OCI-LY1 (cell line): Measurements from ENCODE around the gene GNG7.
"Not testable (repeated sequence)": the region's sequence is repeated elsewhere in the genome, so short reads cannot be mapped to it uniquely, and the experiment has no call there.

ENCODE experiments used
- H2AFZ ChIP-seq: fragments of 200-600 bp; sonication (generic), shearing (Covaris generic); 2 replicates; pipeline ENCODE4 v1.6.0; 2014; ENCODE audit warnings: antibody characterized with exemption, mild to moderate bottlenecking, low read length
- H3F3A ChIP-seq: fragments of 200-600 bp; sonication (generic), shearing (Covaris generic); 2 replicates; pipeline ENCODE4 v1.6.0; 2014; ENCODE audit warnings: mild to moderate bottlenecking, antibody characterized with exemption, low read length, moderate library complexity; ENCODE audit not compliant: insufficient read depth
- H3K27ac ChIP-seq: fragments of 200-600 bp; sonication (generic); 2 replicates; pipeline ENCODE4 v1.5.1; 2014; ENCODE audit warnings: low read length, mixed run types, mild to moderate bottlenecking, low read depth; ENCODE audit not compliant: poor library complexity, severe bottlenecking
- H3K27me3 ChIP-seq: fragments of 200-600 bp; sonication (generic); 2 replicates; pipeline ENCODE4 v1.6.0; 2014; ENCODE audit warnings: antibody characterized with exemption, mild to moderate bottlenecking, low read length, moderate library complexity; ENCODE audit not compliant: insufficient read depth
- H3K36me3 ChIP-seq: fragments of 200-600 bp; sonication (generic); 2 replicates; pipeline ENCODE4 v1.6.1; 2014; ENCODE audit warnings: mild to moderate bottlenecking, antibody characterized with exemption, low read length, moderate library complexity, mixed read lengths; ENCODE audit not compliant: insufficient read depth
- H3K4me1 ChIP-seq: fragments of 200-600 bp; sonication (generic); 2 replicates; pipeline ENCODE4 v1.5.1; 2014; ENCODE audit warnings: mild to moderate bottlenecking, low read length, moderate library complexity; ENCODE audit not compliant: insufficient read depth, severe bottlenecking
- H3K4me2 ChIP-seq: fragments of 200-600 bp; sonication (generic), shearing (Covaris generic); 2 replicates; pipeline ENCODE4 v1.6.1; 2014; ENCODE audit warnings: low read length
- H3K4me3 ChIP-seq: fragments of 200-600 bp; sonication (generic); 2 replicates; pipeline ENCODE4 v1.5.1; 2014; ENCODE audit warnings: low read length, low read depth, mild to moderate bottlenecking, mixed read lengths; ENCODE audit not compliant: poor library complexity, severe bottlenecking
- H3K79me2 ChIP-seq: fragments of 200-600 bp; shearing (Covaris generic); 2 replicates; pipeline ENCODE4 v1.6.1; 2016; ENCODE audit warnings: mixed run types, low read length, mixed read lengths; ENCODE audit not compliant: insufficient read depth
- H3K9ac ChIP-seq: fragments of 200-600 bp; sonication (generic), shearing (Covaris generic); 2 replicates; pipeline ENCODE4 v1.6.1; 2014; ENCODE audit warnings: mild to moderate bottlenecking, low read length, mixed read lengths
- H3K9me2 ChIP-seq: fragments of 200-600 bp; sonication (generic), shearing (Covaris generic); 2 replicates; pipeline ENCODE4 v1.6.1; 2014; ENCODE audit warnings: low read depth, mild to moderate bottlenecking, low read length, mixed read lengths
- H3K9me3 ChIP-seq: fragments of 200-600 bp; shearing (Covaris generic); 2 replicates; pipeline ENCODE4 v1.6.1; 2014; ENCODE audit warnings: low read length, mixed read lengths
- H4K20me1 ChIP-seq: fragments of 200-600 bp; sonication (generic), shearing (Covaris generic); 2 replicates; pipeline ENCODE4 v1.6.0; 2016; ENCODE audit warnings: mild to moderate bottlenecking, low read length; ENCODE audit not compliant: insufficient read depth
- CTCF ChIP-seq: fragments of 200-600 bp; sonication (generic), shearing (Covaris generic); IDR thresholded peaks from 2 replicates; pipeline ENCODE4 v1.5.1; 2017; ENCODE audit warnings: mild to moderate bottlenecking, antibody characterized with exemption, low read length, moderate library complexity, mixed read lengths
- EZH2 ChIP-seq: fragments of 200-600 bp; sonication (generic), shearing (Covaris generic); IDR thresholded peaks from 2 replicates; pipeline ENCODE4 v1.8.0; 2017; ENCODE audit warnings: borderline replicate concordance, mixed run types, mild to moderate bottlenecking, antibody characterized with exemption, low read length, moderate library complexity, mixed read lengths

GNG7 gene

GRCh38 chr19:2567580-2567979 lies 134.9 kb downstream of the GNG7 start:
- H3K4me3 ChIP-seq: no peak overlapping the region
- H2AFZ ChIP-seq: no peak overlapping the region
- H3K4me2 ChIP-seq: no peak overlapping the region
- 0 out of 2 replicates have a peak, but pooled peaks cover 3% of the 10 kb centered on the region for H3K27me3 ChIP-seq
- no peaks in the 10 kb centered on the region for H3K4me1 ChIP-seq
- H4K20me1 ChIP-seq: no peaks in the 10 kb centered on the region
- H3K36me3 ChIP-seq: no peaks in the 10 kb centered on the region
- H3K9me3 ChIP-seq: no peaks in the 10 kb centered on the region
- no peaks in the 10 kb centered on the region for H3F3A ChIP-seq
- no peak overlapping the region for H3K27ac ChIP-seq
- TF ChIP-seq EZH2 (no peak), CTCF (no peak)
- no peak overlapping the region for H3K9ac ChIP-seq
- H3K9me2 ChIP-seq: no peaks in the 10 kb centered on the region
- no peaks in the 10 kb centered on the region for H3K79me2 ChIP-seq

GRCh38 chr19:2563546-2563945 lies 138.9 kb downstream of the GNG7 start:
- not testable (repeated sequence) for H3K9ac ChIP-seq, H3K36me3 ChIP-seq, H3K4me2 ChIP-seq, H3K27ac ChIP-seq, H3K4me3 ChIP-seq, H3K9me2 ChIP-seq, H3K4me1 ChIP-seq, H3K79me2 ChIP-seq, H3K27me3 ChIP-seq, H2AFZ ChIP-seq, H3K9me3 ChIP-seq, H4K20me1 ChIP-seq, H3F3A ChIP-seq

- Histone ChIP-seq H3K9me2 (no peaks in the 10 kb centered on the region), H4K20me1 (no peaks in the 10 kb centered on the region), H3K9ac (no peak overlapping the region), H3F3A (no peaks in the 10 kb centered on the region), H3K4me1 (no peaks in the 10 kb centered on the region), H2AFZ (no peak overlapping the region), H3K4me3 (no peak overlapping the region), H3K27ac (no peak overlapping the region), H3K36me3 (no peaks in the 10 kb centered on the region), H3K4me2 (peak overlapping the region; percentile 37; the same call in 1 of the 2 replicates), H3K9me3 (no peaks in the 10 kb centered on the region), H3K79me2 (no peaks in the 10 kb centered on the region), H3K27me3 (peaks cover 4% of the 10 kb centered on the region; the same call in 1 of the 2 replicates)
- TF ChIP-seq CTCF (no peak), EZH2 (no peak)
Observed at GRCh38 chr19:2561895-2562294, 140.6 kb downstream of the GNG7 start.

- H3K9ac ChIP-seq: no peak overlapping the region
- TF ChIP-seq EZH2 (no peak), CTCF (no peak)
Observed at GRCh38 chr19:2561221-2561620, 141.3 kb downstream of the GNG7 start.

More at GRCh38 chr19:2561221-2561620, 141.3 kb downstream of the GNG7 start:
- H3K4me1 ChIP-seq: no peaks in the 10 kb centered on the region
- H3F3A ChIP-seq: no peaks in the 10 kb centered on the region
- no peaks in the 10 kb centered on the region for H4K20me1 ChIP-seq
- H3K27ac ChIP-seq: no peak overlapping the region
- no peaks in the 10 kb centered on the region for H3K79me2 ChIP-seq
- no peaks in the 10 kb centered on the region for H3K9me3 ChIP-seq
- H3K4me3 ChIP-seq: no peak overlapping the region
- peaks cover 4% of the 10 kb centered on the region; the same call in 1 of the 2 replicates for H3K27me3 ChIP-seq
- no peaks in the 10 kb centered on the region for H3K9me2 ChIP-seq
- H3K4me2 ChIP-seq: no peak overlapping the region
- no peaks in the 10 kb centered on the region for H3K36me3 ChIP-seq
- H2AFZ ChIP-seq: no peak overlapping the region
